Measurements from ENCODE around the gene ADGRG2.

The ADGRG2 gene

GRCh38 chrX:18956303-18957032 lies 165.8 kb downstream of the ADGRG2 start:
- no peak overlapping the region for H3K4me3 ChIP-seq (replicated peaks in 1 of 2; ENCODE audit: low read depth in 2 of 2, low read length in 2 of 2)
- no peak for TF ChIP-seq CTCF (IDR thresholded peaks at IDR 0.05; ENCODE audit: low read depth, low read length)
- DNase-seq (ENCODE audit: low read depth in 2 of 2) = no peak

- no peak overlapping the region for H3K4me3 ChIP-seq (replicated peaks in 1 of 2; ENCODE audit: low read depth in 2 of 2, low read length in 2 of 2)
- TF ChIP-seq CTCF (IDR thresholded peaks at IDR 0.05; ENCODE audit: low read depth, low read length) = no peak
- DNase-seq (ENCODE audit: low read depth in 2 of 2) = no peak
These were observed 166.6 kb downstream of the ADGRG2 start for GRCh38 chrX:18955676-18956075.

DNA sequence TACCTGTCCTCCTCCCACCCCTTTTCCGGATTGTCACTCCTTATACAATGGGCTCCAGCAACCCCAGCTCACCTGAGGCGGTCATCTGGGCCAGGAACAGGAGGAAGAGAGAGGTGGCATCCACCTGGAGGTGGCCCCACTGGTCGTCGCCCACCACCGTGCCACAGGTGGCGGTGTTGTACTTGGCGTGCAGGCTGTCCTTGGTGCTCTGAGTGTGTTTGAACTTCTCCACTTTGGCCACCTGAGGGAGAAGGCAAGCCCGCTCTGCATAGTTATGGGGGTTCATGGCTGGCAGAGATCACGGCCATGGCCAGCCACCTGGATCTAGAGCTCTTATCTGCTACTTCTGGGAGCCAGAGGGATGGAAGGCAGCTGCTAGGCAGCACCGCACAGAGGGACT lies 171.2 kb downstream of the ADGRG2 start:
- no peak for DNase-seq (ENCODE audit: low read depth in 2 of 2)
- TF ChIP-seq CTCF (IDR thresholded peaks at IDR 0.05; ENCODE audit: low read depth, low read length) = no peak
- no peak overlapping the region for H3K4me3 ChIP-seq (replicated peaks in 1 of 2; ENCODE audit: low read depth in 2 of 2, low read length in 2 of 2)

DNA sequence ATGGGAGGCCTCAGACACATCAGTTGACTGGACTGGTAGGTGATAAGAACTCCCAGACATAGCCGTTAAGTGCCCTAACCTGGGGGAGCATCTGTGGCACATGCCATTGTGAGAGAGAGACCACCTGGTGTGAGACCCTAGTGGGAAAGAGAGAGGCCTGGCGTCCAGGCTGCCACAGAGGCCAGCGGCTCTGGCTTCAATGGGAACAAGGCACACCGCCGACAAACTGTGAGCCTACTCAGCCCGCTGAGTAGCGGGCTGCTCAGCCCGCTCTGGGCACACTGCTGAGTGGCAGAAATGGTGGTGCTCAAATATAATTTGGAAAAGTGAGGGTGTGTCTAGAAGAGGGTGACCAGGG lies 172.3 kb downstream of the ADGRG2 start:
- H3K4me3 ChIP-seq (replicated peaks in 1 of 2; ENCODE audit: low read depth in 2 of 2, low read length in 2 of 2) = no peak overlapping the region
- TF ChIP-seq CTCF (IDR thresholded peaks at IDR 0.05; ENCODE audit: low read depth, low read length) = no peak
- no peak for DNase-seq (ENCODE audit: low read depth in 2 of 2)

DNA sequence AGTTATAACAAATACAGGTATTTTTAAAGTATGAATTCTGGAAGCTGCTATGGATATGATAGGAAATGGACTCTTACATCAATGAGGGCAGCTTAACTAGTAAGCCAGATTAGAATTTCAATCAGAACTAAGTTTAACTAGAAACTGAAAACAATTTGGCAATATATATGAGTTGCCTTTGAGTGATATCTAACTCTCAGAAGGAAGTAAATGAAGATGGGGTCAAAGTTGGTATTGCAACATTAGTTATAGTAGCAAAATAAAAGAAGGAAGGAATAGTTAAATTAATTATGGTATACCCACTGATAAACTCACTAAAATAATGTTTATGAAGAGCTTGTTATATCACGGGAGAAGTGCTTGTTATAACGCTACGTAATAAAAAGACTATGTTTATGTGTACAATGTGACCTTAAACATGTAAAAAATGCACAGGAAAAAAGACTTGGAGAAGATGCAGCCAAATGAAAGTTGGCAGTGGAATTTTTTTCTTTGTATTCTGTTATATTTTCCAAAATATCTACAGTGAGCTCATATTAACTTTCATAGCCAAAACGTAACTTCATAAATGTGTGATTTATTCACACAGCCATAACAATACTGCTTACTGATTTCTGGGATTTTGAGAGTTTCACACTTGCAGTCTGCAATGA lies 172.9 kb downstream of the ADGRG2 start:
- TF ChIP-seq CTCF (IDR thresholded peaks at IDR 0.05; ENCODE audit: low read depth, low read length) = no peak
- no peak overlapping the region for H3K4me3 ChIP-seq (replicated peaks in 1 of 2; ENCODE audit: low read depth in 2 of 2, low read length in 2 of 2)
- no peak for DNase-seq (ENCODE audit: low read depth in 2 of 2)

DNA sequence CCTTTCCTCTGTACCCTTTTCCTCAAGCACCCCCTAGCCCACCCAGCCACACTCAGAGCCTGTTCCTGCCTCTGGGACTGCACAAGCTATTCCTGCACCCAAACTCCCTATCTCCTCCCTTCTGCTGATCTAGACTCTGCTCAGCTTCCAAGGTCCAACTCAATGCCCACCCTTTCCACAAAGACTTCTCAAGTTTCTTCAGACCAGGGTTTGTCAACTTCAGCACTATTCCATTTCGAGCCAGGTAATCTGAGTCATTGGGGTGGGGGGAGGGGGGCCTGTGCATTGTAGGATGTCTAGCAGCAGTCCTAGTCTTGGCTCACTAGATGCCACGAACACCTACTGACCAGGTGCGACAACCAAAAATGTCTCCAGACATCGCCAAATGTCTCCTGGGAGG lies 175.7 kb downstream of the ADGRG2 start:
- no peak for DNase-seq (ENCODE audit: low read depth in 2 of 2)
- TF ChIP-seq CTCF (IDR thresholded peaks at IDR 0.05; ENCODE audit: low read depth, low read length) = no peak
- no peak overlapping the region for H3K4me3 ChIP-seq (replicated peaks in 1 of 2; ENCODE audit: low read depth in 2 of 2, low read length in 2 of 2)
